HepG2 (cell line): ENCODE data around the gene HSPA1L. TPM values are rescaled to one million over a fixed set of nuclear protein-coding genes. Genes with fewer than 3 reads are reported as not detected.
A peak's percentile ranks its signal among the peaks of the same experiment; 100 is the strongest.

Experiments used
- BRD4 ChIP-seq: sonication (generic); formaldehyde crosslinking; IDR thresholded peaks from 2 replicates; pipeline ENCODE4 v1.4.0; 2020; ENCODE audit warnings: missing genetic modification reagents
- DMTF1 ChIP-seq: sonication (generic); formaldehyde crosslinking; IDR thresholded peaks from 2 replicates; pipeline ENCODE4 v1.4.0; 2020; ENCODE audit warnings: mild to moderate bottlenecking, missing genetic modification reagents
- HNRNPH1 ChIP-seq: fragments of 200-400 bp; formaldehyde crosslinking; optimal IDR thresholded peaks from 2 replicates; pipeline ENCODE3; 2017; ENCODE audit warnings: mild to moderate bottlenecking, low read depth, low read length
- ISX ChIP-seq: sonication (generic); formaldehyde crosslinking; conservative IDR thresholded peaks from 2 replicates; pipeline ENCODE4 v1.5.0; 2020; ENCODE audit warnings: missing genetic modification reagents
- JUND ChIP-seq: sonication (generic); formaldehyde crosslinking; IDR thresholded peaks from 2 replicates; pipeline ENCODE4 v1.8.0; 2022; ENCODE audit warnings: mild to moderate bottlenecking, missing genetic modification reagents
- KLF13 ChIP-seq: sonication (generic); formaldehyde crosslinking; IDR thresholded peaks from 2 replicates; pipeline ENCODE4 v1.4.0; 2020; ENCODE audit warnings: mild to moderate bottlenecking, missing genetic modification reagents
- MAFG ChIP-seq: sonication (generic); formaldehyde crosslinking; IDR thresholded peaks from 2 replicates; pipeline ENCODE4 v1.5.1; 2020; ENCODE audit warnings: mild to moderate bottlenecking, missing genetic modification reagents
- MBNL3 ChIP-seq: fragments of 250-450 bp; sonication (Bioruptor Pico); conservative IDR thresholded peaks from 2 replicates; pipeline ENCODE4 v1.8.0; 2022; ENCODE audit warnings: mild to moderate bottlenecking, inconsistent platforms
- MTA1 ChIP-seq: sonication (generic); formaldehyde crosslinking; IDR thresholded peaks from 2 replicates; pipeline ENCODE4 v1.4.0; 2020; ENCODE audit warnings: missing genetic modification reagents, mild to moderate bottlenecking, borderline replicate concordance
- MTF2 ChIP-seq: sonication (generic); formaldehyde crosslinking; IDR thresholded peaks from 2 replicates; pipeline ENCODE4 v1.5.0; 2020; ENCODE audit warnings: missing genetic modification reagents, borderline replicate concordance
- NBN ChIP-seq: fragments of 450-650 bp; conservative IDR thresholded peaks from 2 replicates; pipeline ENCODE4 v1.6.1; 2017
- NFIB ChIP-seq: sonication (generic); formaldehyde crosslinking; IDR thresholded peaks from 2 replicates; pipeline ENCODE4 v1.9.0; 2021; ENCODE audit warnings: missing genetic modification reagents, mild to moderate bottlenecking, borderline replicate concordance
- RCOR2 ChIP-seq: IDR thresholded peaks from 2 replicates; pipeline ENCODE4 v1.6.1; 2016; ENCODE audit warnings: missing biosample characterization, missing genetic modification reagents
- SUZ12 ChIP-seq: fragments of 150-350 bp; IDR thresholded peaks from 2 replicates; pipeline ENCODE4 v1.6.1; 2014; ENCODE audit warnings: low read depth, low read length
- WIZ ChIP-seq: sonication (generic); formaldehyde crosslinking; IDR thresholded peaks from 2 replicates; pipeline ENCODE4 v1.5.1; 2020; ENCODE audit warnings: mild to moderate bottlenecking, missing genetic modification reagents
- XRCC5 ChIP-seq: fragments of 200-400 bp; formaldehyde crosslinking; optimal IDR thresholded peaks from 2 replicates; pipeline ENCODE3; 2017; ENCODE audit warnings: mild to moderate bottlenecking, low read length
- ZFX ChIP-seq: sonication (generic); formaldehyde crosslinking; IDR thresholded peaks from 2 replicates; pipeline ENCODE4 v1.4.0; 2020; ENCODE audit warnings: mild to moderate bottlenecking, low read depth, missing genetic modification reagents, moderate library complexity
- ZNF331 ChIP-seq: sonication (generic); formaldehyde crosslinking; IDR thresholded peaks from 2 replicates; pipeline ENCODE4 v1.4.0; 2020; ENCODE audit warnings: missing genetic modification reagents
- ZNF746 ChIP-seq: sonication (generic); formaldehyde crosslinking; IDR thresholded peaks from 2 replicates; pipeline ENCODE4 v1.8.0; 2022; ENCODE audit warnings: mild to moderate bottlenecking, missing genetic modification reagents
- ZNF878 ChIP-seq: sonication (generic); formaldehyde crosslinking; IDR thresholded peaks from 2 replicates; pipeline ENCODE4 v1.8.1; 2023; ENCODE audit warnings: mild to moderate bottlenecking, missing genetic modification reagents, moderate library complexity
- polyA plus RNA-seq, 8 experiments: library from polyadenylated mRNA; depleted of rRNA in 3 of 8; stranded (reverse) in 7 of 8; unstranded in 1 of 8; fragments of >200 nt; fragmentation: Illumina TruSeq in 4 of 8; extraction: Trizol in 4 of 8; gene quantifications; 2 replicates each; pipeline versions ENCODE4 v1.2.1 to v1.2.3, GENCODE V29; 2011 to 2016; ENCODE audit warnings: low read depth in 4 of 8, missing spikeins in 1 of 8, mixed read lengths in 1 of 8; ENCODE audit not compliant: insufficient read depth in 1 of 8
- total RNA-seq, 5 experiments: library from RNA; depleted of rRNA; stranded (reverse); fragments of >200 nt; fragmentation: Illumina TruSeq; extraction: Trizol; gene quantifications; 2 replicates each; pipeline ENCODE4 v1.2.3, GENCODE V29; 2016; ENCODE audit warnings: low read depth in 1 of 5
- TF ChIP-seq, protein P1 (sequence below): sonication (generic); formaldehyde crosslinking; IDR thresholded peaks from 2 replicates; pipeline ENCODE4 v1.5.0; 2020; ENCODE audit warnings: missing genetic modification reagents
- TF ChIP-seq, protein P2 (sequence below): sonication (generic); formaldehyde crosslinking; IDR thresholded peaks from 2 replicates; pipeline ENCODE4 v1.4.0; 2020; ENCODE audit warnings: mild to moderate bottlenecking, missing genetic modification reagents
- TF ChIP-seq, protein P3 (sequence below): sonication (generic); formaldehyde crosslinking; IDR thresholded peaks from 2 replicates; pipeline ENCODE4 v1.4.0; 2020; ENCODE audit warnings: mild to moderate bottlenecking, missing genetic modification reagents
- TF ChIP-seq, protein P4 (sequence below): IDR thresholded peaks from 2 replicates; pipeline ENCODE4 v1.6.1; 2016; ENCODE audit warnings: missing compliant biosample characterization, missing genetic modification reagents, borderline replicate concordance

HSPA1L gene
- total and polyA plus RNA-seq, 2 of the 13 experiments (the other 11 are each of a cell fraction or from before 2014, with no cell fraction given) = 0.55 to 1.0 TPM

GRCh38 chr6:31778193-31778592 lies 36.9 kb downstream of the HSPA1L start (continued):
- TF ChIP-seq ZNF746 (CRISPR knock-in tag) (no peak), NFIB (CRISPR knock-in tag) (no peak), XRCC5 (no peak), RCOR2 (CRISPR knock-in tag) (no peak), MAFG (CRISPR knock-in tag) (no peak), BRD4 (CRISPR knock-in tag) (peak; percentile 65; the same call in 1 of the 2 replicates), ZNF878 (CRISPR knock-in tag) (no peak), ZNF331 (no peak), ZFX (CRISPR knock-in tag) (no peak), JUND (CRISPR knock-in tag) (no peak), DMTF1 (CRISPR knock-in tag) (no peak), ISX (CRISPR knock-in tag) (no peak), MTA1 (CRISPR knock-in tag) (no peak), MTF2 (CRISPR knock-in tag) (no peak), SUZ12 (no peak), WIZ (no peak; the same call in 1 of the 2 replicates), HNRNPH1 (no peak), MBNL3 (CRISPR knock-in tag) (no peak), NBN (no peak), KLF13 (CRISPR knock-in tag) (no peak)
- TF ChIP-seq, protein P1, sequence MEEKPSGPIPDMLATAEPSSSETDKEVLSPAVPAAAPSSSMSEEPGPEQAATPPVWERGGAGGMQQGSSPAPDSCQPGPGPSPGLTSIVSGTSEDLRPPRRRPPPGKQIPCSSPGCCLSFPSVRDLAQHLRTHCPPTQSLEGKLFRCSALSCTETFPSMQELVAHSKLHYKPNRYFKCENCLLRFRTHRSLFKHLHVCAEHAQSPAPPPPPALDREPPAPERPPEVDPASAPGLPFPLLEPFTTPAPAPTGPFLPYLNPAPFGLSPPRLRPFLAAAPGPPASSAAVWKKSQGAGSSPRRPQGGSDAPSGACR (CRISPR knock-in tag) = no peak
- TF ChIP-seq, protein P2, sequence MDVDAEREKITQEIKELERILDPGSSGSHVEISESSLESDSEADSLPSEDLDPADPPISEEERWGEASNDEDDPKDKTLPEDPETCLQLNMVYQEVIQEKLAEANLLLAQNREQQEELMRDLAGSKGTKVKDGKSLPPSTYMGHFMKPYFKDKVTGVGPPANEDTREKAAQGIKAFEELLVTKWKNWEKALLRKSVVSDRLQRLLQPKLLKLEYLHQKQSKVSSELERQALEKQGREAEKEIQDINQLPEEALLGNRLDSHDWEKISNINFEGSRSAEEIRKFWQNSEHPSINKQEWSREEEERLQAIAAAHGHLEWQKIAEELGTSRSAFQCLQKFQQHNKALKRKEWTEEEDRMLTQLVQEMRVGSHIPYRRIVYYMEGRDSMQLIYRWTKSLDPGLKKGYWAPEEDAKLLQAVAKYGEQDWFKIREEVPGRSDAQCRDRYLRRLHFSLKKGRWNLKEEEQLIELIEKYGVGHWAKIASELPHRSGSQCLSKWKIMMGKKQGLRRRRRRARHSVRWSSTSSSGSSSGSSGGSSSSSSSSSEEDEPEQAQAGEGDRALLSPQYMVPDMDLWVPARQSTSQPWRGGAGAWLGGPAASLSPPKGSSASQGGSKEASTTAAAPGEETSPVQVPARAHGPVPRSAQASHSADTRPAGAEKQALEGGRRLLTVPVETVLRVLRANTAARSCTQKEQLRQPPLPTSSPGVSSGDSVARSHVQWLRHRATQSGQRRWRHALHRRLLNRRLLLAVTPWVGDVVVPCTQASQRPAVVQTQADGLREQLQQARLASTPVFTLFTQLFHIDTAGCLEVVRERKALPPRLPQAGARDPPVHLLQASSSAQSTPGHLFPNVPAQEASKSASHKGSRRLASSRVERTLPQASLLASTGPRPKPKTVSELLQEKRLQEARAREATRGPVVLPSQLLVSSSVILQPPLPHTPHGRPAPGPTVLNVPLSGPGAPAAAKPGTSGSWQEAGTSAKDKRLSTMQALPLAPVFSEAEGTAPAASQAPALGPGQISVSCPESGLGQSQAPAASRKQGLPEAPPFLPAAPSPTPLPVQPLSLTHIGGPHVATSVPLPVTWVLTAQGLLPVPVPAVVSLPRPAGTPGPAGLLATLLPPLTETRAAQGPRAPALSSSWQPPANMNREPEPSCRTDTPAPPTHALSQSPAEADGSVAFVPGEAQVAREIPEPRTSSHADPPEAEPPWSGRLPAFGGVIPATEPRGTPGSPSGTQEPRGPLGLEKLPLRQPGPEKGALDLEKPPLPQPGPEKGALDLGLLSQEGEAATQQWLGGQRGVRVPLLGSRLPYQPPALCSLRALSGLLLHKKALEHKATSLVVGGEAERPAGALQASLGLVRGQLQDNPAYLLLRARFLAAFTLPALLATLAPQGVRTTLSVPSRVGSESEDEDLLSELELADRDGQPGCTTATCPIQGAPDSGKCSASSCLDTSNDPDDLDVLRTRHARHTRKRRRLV (CRISPR knock-in tag) = no peak
- TF ChIP-seq, protein P3, sequence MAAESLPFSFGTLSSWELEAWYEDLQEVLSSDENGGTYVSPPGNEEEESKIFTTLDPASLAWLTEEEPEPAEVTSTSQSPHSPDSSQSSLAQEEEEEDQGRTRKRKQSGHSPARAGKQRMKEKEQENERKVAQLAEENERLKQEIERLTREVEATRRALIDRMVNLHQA = no peak
- TF ChIP-seq, protein P4, sequence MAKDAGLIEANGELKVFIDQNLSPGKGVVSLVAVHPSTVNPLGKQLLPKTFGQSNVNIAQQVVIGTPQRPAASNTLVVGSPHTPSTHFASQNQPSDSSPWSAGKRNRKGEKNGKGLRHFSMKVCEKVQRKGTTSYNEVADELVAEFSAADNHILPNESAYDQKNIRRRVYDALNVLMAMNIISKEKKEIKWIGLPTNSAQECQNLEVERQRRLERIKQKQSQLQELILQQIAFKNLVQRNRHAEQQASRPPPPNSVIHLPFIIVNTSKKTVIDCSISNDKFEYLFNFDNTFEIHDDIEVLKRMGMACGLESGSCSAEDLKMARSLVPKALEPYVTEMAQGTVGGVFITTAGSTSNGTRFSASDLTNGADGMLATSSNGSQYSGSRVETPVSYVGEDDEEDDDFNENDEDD = no peak
